HG02943 (cell line): ENCODE results near the gene CEACAM7.
"Not testable (repeated sequence)": the region's sequence is repeated elsewhere in the genome, so short reads cannot be mapped to it uniquely, and the experiment has no call there.

Experiments
- ATAC-seq: cut with Tn5 transposase; IDR thresholded peaks from one replicate; pipeline ENCODE4 v1.9.1; 2021; ENCODE audit warnings: mild to moderate bottlenecking, low read depth, moderate library complexity; ENCODE audit not compliant: unreplicated experiment

CEACAM7 gene

GRCh38 chr19:41668315-41668714 is 19.8 kb downstream of the CEACAM7 start:
- ATAC-seq: no peak

DNA sequence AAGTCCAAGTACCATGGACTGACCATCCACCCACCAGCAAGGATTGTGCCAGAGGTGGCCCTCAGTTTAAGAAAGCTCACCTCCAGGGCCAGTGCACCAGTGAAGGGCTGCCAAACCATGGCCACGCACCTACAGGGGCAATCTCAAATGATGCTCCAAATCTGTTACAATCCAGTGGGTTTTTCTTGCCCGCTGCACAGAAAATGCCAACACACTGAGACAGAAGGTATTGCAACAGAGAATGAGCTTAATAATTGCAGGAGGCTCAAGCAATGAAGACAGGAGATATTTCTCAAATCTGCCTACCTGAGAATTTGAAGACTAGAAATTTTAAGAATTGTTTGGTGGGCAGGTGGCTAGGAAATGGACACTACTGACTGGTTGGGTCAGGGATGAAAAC is 22.0 kb downstream of the CEACAM7 start:
- no peak for ATAC-seq

- no peak for ATAC-seq
Observed at GRCh38 chr19:41657157-41657556, 30.9 kb downstream of the CEACAM7 start.

DNA sequence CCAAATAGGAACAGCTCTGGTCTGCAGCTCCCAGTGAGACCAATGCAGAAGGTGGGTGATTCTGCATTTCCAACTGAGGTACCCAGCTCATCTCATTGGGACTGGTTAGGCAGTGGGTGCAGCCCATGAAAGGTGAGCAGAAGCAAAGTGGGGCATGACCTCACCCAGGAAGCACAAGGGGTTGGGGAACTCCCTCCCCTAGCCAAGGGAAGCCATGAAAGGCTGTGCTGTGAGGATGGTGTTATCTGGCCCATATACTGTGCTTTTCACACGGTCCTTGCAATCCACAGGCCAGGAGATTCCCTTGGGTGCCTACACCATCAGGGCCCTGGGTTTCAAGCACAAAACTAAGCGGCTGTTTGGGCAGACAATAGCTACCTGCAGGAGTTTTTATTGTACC is 31.3 kb downstream of the CEACAM7 start:
- ATAC-seq: not testable (repeated sequence)

DNA sequence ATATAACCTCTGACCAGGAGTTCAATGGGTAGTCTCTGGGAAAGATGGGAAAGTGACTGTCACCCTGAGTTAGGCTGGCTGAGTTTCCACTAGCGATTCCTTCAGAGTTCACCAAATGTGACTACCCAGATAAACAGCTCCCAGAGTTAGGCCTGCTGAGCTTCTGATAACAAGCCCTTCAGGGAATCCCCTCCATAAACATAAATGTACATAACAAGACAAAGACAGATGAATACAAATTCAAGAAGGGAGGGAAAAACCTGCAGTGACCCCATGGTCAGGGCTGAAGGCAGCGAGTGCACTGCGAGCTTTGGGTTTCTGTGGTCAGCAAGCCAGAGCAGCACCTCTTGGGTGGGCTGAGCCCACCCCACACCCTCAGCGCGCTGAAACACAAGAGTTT is 35.8 kb downstream of the CEACAM7 start:
- ATAC-seq: no peak

DNA sequence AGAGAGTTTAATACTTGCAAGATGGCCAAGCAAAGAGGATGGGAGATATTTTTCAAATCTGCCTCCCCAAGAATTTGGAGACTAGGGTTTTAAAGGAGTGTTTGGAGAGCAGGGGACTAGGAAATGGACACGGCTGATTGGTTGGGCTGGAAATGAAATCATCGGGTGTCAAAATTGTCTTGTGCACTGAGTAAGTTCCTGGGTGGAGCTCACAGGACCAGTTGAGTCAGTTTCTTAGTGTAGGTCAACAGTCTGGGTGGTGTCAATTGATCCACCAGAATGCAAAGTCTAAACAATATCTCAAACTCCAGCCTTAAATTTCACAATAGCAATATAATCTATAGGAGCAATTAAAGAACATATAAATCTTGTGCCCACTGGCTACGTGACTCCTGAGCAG is 38.2 kb downstream of the CEACAM7 start:
- no peak for ATAC-seq

DNA sequence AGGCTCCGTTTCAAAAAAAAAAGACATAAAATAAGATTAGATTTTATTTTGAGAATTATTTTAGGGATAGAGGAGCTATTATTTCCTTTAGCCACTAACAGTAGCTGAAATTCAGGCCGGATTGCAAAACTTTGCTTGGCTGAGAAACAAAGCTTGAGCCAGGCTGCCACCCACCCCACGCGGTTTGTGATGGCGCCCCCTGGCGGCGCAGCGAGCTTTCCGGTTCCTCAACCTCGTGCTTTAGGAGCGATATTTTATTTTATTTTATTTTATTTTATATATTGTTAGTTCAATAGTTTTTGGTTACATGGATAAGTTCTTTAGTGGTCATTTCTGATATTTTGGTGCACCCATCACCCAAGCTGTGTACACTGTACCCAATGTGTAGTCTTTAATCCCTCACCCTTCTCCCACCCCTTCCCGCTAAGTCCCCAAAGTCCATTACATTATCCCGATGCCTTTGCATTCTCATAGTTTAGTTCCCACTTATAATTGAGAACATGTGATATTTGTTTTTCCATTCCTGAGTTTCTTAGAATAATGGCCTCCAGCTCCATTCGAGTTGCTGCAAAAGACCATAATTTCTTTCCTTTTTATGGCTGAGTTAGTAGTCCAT is 41.4 kb downstream of the CEACAM7 start:
- no peak for ATAC-seq

DNA sequence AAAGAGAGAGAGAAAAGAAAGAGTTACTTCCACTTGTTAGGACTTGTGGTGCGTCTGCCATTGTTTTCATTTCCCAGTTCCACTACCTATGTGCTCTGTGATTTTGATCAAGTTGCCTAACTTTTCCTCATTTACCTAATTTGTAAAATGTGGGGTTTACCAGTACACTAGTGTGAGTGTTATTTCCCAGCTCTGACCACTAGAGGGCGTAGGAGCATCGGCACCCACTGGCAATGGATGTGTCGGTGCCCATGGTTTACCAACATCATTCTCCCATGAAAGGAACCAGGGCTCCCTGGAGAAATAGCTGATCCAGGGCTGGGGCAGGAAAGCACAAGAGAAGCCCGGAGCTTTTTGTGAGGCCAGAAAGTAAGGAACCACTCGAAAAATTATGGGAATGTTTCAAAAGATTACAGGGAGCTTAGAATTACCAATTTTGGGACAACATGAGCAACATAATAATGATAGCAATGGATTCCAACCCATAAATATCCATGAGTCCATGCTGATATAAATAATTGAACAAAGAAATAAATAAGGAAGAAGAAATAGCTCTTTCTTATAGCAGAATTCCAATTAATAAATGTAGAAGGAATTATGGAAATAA is 46.1 kb downstream of the CEACAM7 start:
- ATAC-seq: no peak

- ATAC-seq: no peak
Observed at GRCh38 chr19:41638641-41639081, 49.4 kb downstream of the CEACAM7 start.

- ATAC-seq: no peak
Observed at GRCh38 chr19:41637484-41637883, 50.6 kb downstream of the CEACAM7 start.

DNA sequence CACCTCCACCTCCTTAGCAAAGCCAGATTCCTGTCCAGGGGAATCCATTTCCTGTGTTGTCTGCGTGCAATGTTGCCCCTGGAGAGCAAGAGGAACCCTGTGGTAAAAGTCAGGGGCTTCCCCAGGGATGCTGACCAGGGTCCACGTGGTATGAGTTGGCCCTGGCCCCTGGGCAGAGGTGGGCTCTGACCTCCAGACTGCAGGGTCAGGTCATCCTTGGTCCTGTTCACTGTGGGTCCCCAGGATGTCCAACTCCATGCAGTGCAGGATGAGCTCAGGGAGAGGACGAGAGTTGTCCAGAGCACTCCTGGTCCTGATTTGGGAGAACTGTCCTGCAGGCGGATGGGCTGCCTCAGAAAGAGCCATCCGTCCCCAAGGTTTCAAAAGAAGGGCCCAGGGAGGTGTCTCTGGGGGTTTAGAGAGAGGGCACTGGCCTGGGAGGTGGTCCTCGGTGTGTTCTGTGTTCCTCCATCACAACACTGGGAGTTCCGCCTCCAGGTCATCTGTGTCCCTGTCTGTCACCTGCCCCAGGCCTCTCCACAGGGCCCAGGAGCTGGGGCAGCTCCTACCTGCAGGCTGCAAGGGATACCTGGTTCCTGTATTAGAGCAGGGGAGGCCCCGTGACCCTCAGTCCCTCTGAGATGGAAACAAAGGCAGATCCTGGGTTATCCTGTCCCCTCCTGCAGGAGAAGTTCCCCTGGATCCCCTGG is 59.9 kb downstream of the CEACAM7 start:
- ATAC-seq: no peak

- ATAC-seq: no peak
Observed at GRCh38 chr19:41626877-41627276, 61.2 kb downstream of the CEACAM7 start, which contains the start of gene CEACAM4. Gene CEACAM4, minus strand, starts transcription at chr19:41627074. Its CDS starts 111 bp downstream, at chr19:41626963.

DNA sequence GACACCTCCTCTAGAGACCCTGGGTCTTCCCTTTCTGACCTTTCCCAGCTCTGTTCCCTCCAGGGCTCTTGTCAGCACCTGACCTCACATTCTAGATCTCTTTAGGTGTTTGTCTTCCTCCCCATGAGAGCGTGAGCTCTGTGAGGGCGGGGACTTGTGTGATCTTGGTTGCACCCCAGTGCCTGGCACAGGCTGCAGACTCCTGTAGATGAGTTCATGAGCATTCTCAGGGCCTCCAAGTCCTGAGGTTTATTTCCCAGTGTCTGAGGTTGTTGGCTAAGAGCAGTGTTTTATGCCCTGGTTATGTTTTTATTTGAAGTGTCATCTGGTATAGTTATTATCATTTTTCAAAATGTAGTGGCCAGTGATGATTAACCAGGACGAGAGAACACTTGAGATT is 61.8 kb downstream of the CEACAM7 start:
- no peak for ATAC-seq

- no peak for ATAC-seq
Observed at GRCh38 chr19:41624937-41625336, 63.1 kb downstream of the CEACAM7 start.

DNA sequence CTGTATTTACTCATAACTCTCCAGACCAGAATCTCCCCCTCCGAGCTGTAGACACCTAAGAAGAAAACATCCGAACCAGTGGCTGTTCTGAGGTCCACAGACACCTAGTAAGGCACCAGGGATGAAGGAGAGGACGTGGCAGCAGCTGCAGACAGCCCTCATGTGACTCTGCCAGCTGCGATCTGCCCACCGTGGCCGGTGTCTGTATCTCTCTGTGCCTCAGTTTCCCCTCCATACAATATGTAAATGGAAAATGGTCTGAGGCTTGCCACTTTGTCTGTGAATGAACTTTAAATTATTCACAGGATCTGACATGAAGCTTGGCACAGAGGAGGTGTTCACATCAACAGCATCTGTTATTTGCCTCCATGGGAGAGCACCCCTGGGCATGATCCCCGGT is 63.6 kb downstream of the CEACAM7 start:
- no peak for ATAC-seq

GRCh38 chr19:41623360-41623759 is 64.7 kb downstream of the CEACAM7 start:
- no peak for ATAC-seq
